Measurements from ENCODE around the gene ARHGAP45.

GRCh38 chr19:1089126-1089771 is 22.3 kb downstream of the ARHGAP45 start:
- TF ChIP-seq POLR2A (IDR thresholded peaks at IDR 0.05) (no peak), CTCF (IDR thresholded peaks at IDR 0.05) (no peak)

Measured in suprapubic skin (tissue), 3 donors.